ENCODE results near the gene CCNC.

- no peak for TF ChIP-seq CTCF (IDR thresholded peaks at IDR 0.05; ENCODE audit: low read depth, low read length)
- no peak for TF ChIP-seq EZH2phosphoT487 (IDR thresholded peaks at IDR 0.05; ENCODE audit: low read depth)
Measured at GRCh38 chr6:99568103-99568933, at the start of gene CCNC.
